HUES64 (cell line): Measurements from ENCODE around the gene ST3GAL4.

Source experiments
- H3K27ac ChIP-seq: 2 replicates; pipeline ENCODE4 v1.7.0; 2013; ENCODE audit warnings: low read depth, low read length, inconsistent platforms
- H3K27me3 ChIP-seq: 2 replicates; pipeline ENCODE4 v1.6.1; 2013; ENCODE audit warnings: mild to moderate bottlenecking, low read length; ENCODE audit not compliant: insufficient read depth
- H3K36me3 ChIP-seq: 2 replicates; pipeline ENCODE4 v1.6.1; 2013; ENCODE audit warnings: mild to moderate bottlenecking, low read length; ENCODE audit not compliant: insufficient read depth
- H3K4me1 ChIP-seq: 2 replicates; pipeline ENCODE4 v1.6.1; 2013; ENCODE audit warnings: mild to moderate bottlenecking, low read length, moderate library complexity; ENCODE audit not compliant: insufficient read depth
- H3K4me3 ChIP-seq: 2 replicates; pipeline ENCODE4 v1.5.1; 2013; ENCODE audit warnings: mild to moderate bottlenecking, low read length, moderate library complexity
- H3K9ac ChIP-seq: 2 replicates; pipeline ENCODE4 v1.6.1; 2013; ENCODE audit warnings: mild to moderate bottlenecking, low read depth, low read length
- H3K9me3 ChIP-seq: 2 replicates; pipeline ENCODE4 v1.6.1; 2013; ENCODE audit warnings: low read depth, low read length; ENCODE audit not compliant: insufficient read depth
- WGBS: fragments of 150-250, 120-280 bp; methylation state at CpG from one replicate; pipeline ENCODE4 v1.1.7; 2013; ENCODE audit warnings: missing lambda C conversion rate; 5-methylcytosine and 5-hydroxymethylcytosine counted together

ST3GAL4 gene

DNA sequence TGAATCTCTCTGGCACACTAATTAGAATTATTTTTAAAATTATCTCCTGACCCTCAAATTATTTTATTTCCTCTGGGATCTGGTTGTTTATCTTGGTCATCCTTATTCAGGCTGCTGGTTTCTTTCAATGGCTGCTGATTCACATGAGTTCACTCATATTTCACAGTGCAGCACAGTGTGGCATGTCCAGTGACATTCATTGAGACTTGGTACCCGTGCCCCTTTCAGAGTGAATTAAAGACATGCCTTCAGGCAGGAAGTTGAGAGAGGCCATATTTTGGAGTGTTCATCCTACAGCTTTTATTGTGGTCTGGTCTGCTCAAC is 38.1 kb upstream of the ST3GAL4 start:
- Histone ChIP-seq H3K9me3 (no peaks in the 10 kb centered on the region), H3K27ac (no peak overlapping the region), H3K4me1 (no peaks in the 10 kb centered on the region), H3K9ac (no peak overlapping the region), H3K27me3 (no peaks in the 10 kb centered on the region), H3K4me3 (no peak overlapping the region), H3K36me3 (peaks cover 13% of the 10 kb centered on the region)
- WGBS: 97% methylated on average over 1 of the region's 1 CpG

DNA sequence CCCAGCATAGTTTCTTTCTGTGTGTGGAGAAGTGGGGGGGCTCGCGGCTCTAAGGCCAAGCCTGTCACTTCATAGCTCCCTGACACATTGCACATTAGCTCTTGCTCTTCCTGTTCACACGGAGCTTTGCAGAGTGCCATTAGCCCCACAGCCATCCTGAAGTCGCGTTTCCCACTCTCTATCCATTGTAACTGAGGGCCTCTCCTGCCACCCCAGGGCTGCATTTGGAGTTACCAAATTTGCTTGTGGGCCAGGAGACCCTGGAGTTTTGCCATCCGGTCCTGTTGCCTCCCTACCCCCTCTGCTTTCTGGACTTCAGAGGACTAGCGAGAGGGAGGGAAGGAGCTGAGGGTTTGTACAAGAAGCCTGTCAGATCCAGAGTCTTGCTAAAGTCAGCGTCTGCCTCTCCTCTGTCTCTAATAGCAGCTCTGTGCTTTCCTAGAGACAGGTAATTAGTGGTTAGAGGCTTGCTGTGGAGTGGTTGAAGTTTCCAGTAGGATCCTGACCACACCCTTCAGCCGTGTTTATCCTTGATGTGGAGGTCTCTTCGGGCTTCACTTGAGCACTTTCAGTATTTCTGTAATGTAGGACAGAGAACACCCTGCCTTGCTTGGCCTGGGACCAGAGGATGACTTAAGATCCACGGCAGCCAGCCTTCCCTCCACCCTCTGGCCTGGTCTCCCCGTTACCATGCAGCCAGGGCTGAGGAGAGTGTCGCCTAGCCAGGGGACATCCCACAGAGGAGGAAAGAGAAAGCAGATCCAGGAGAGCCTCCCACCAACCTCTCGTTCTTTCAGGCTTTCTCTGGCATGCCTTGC is 37.5 kb upstream of the ST3GAL4 start:
- Histone ChIP-seq H3K9me3 (no peaks in the 10 kb centered on the region), H3K27ac (no peak overlapping the region), H3K9ac (no peak overlapping the region), H3K27me3 (no peaks in the 10 kb centered on the region), H3K4me1 (no peaks in the 10 kb centered on the region), H3K36me3 (peaks cover 11% of the 10 kb centered on the region), H3K4me3 (no peak overlapping the region)
- 94% methylated on average over 14 of the region's 14 CpGs for WGBS

DNA sequence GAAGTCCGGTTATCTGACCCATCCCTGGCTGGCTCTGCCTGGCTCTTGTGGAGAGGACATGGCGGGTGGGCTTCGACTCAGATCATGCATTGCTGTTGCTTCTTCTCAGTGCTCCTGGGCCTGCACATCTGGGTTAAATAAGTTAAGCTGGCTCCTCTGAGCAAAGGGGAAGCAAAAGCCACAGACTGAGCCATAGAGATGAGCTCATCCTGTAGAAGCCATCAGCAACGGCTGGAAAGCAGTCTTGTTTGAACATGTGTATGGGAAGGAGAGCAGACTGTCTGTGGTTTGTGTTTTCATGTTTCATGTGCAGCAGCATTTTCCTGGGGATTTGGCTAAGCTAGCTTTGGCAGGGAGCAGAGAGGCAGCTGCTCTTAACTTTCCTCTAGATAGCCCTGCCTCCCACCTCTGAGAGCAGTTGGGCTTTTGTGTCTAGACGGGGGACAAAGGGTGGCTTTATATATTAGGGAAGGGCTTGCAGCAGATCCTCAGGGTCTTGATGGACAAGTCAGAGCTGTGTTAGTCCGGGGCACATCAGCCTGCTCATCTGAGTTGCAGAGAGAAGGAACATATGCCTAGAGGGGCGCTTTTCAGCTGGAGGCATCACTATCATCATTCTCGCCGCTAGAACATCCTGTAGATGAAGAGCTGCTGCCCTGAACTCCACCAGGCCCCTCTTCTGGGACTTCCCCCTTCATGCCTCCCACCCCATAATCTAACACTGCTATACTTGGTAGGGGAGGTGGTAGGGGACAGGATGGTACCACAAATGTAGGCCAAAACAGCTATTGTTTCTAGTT is 36.7 kb upstream of the ST3GAL4 start:
- H3K4me1 ChIP-seq: no peaks in the 10 kb centered on the region
- H3K27ac ChIP-seq: no peak overlapping the region
- H3K27me3 ChIP-seq: no peaks in the 10 kb centered on the region
- H3K4me3 ChIP-seq: no peak overlapping the region
- no peaks in the 10 kb centered on the region for H3K9me3 ChIP-seq
- H3K36me3 ChIP-seq: peaks cover 11% of the 10 kb centered on the region
- 90% methylated on average over 9 of the region's 9 CpGs for WGBS
- no peak overlapping the region for H3K9ac ChIP-seq

DNA sequence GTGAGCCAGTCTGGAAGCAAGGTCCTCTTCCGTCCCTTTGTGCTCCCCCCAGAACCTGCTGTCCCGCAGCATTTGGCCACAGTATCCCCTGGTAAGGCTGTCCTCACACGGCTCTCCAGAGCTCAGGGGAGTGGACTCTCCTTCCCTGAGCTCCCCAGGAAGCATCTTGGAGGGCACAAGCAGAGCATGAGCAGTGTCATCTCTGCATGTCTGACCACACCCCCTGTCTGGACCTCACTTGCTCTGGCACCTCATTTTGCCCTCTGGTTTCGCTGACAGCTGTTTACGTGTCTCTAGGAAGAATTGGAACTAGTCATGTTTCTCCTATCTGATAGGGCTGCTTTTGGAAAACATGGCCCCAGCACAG is 36.1 kb upstream of the ST3GAL4 start:
- Histone ChIP-seq H3K4me3 (no peak overlapping the region), H3K27ac (no peak overlapping the region), H3K4me1 (no peaks in the 10 kb centered on the region), H3K36me3 (peaks cover 5% of the 10 kb centered on the region; the same call in 1 of the 2 replicates), H3K9me3 (no peaks in the 10 kb centered on the region), H3K27me3 (no peaks in the 10 kb centered on the region), H3K9ac (no peak overlapping the region)
- 93% methylated on average over 5 of the region's 5 CpGs for WGBS

DNA sequence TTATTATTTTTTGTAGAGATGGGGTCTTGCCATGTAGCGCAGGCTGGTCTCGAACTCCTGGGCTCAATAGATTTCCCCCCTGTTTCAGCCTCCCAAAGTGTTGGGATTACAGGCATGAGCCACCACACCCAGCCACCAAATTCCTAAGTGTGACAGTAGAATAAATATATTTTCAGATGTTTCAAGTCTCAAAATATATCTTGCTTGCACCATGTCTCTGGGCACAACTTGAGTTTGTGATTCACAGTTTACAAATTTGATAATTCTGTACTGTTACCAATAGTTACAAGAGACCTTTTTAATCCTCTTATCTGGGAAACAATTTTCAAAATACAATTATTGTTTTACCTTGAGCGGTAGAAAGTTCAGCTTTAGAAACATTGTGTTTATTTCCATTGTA is 32.5 kb upstream of the ST3GAL4 start:
- 100% methylated on average over 2 of the region's 3 CpGs for WGBS
- Histone ChIP-seq H3K4me3 (no peak overlapping the region), H3K27me3 (no peaks in the 10 kb centered on the region), H3K4me1 (no peaks in the 10 kb centered on the region), H3K27ac (no peak overlapping the region), H3K9ac (no peak overlapping the region), H3K9me3 (no peaks in the 10 kb centered on the region), H3K36me3 (no peaks in the 10 kb centered on the region)

DNA sequence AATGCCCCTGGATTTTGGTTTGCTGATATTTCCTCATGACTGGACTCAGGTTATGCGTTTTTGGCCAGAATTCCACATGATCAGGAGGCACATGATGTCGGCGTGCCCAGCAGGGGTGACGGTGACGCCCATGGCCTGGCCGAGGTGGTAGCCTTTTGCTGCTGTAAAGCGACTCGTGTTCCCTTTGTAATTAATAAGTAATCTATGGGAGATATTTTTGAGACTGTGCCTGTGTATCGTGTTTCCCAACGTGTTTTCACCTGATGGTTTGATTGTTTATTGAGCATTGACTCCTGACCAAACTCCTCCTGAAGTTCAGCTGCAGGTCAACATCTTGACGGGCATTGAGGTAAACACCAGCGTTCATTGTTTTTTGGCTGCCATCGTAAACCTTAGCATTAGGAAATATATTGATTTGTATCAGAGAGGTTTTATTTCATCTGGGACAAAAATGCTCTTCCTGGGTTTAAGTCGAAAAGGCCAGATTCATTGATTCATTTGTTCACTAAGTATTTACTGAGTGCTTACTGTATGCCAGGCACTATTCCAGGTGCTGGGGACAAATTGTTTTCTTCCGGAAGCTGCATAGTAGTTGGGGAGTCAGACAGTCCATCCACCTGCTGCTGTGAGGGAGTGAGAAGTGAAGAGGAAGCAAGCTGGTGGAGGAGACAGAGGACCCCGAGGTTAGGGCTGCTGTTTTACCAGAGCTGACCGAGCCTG is 28.0 kb upstream of the ST3GAL4 start:
- no peaks in the 10 kb centered on the region for H3K9me3 ChIP-seq
- WGBS: 94% methylated on average over 17 of the region's 17 CpGs
- H3K36me3 ChIP-seq: peaks cover 14% of the 10 kb centered on the region
- H3K27me3 ChIP-seq: no peaks in the 10 kb centered on the region
- H3K4me3 ChIP-seq: no peak overlapping the region
- H3K9ac ChIP-seq: no peak overlapping the region
- no peaks in the 10 kb centered on the region for H3K4me1 ChIP-seq
- H3K27ac ChIP-seq: no peak overlapping the region

DNA sequence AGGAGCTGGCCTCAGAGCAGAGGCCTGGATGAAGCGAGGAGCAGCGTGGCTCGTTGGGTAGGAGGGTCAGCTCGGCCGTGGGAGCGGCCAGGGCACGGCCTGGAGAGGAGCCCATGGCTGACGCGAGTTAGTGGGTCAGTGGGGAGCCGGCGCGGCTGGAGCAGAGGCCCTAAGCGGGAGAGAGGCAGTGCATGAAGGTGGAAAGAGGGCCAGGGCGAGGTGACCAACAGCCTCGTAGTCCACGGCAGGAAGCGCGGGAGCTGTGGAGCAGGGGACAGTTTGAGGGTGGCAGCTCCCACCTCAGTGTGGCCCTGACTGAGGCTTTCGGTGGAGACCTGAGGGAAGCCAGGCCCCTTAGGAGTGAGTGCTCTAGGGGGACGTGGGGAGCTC is 27.5 kb upstream of the ST3GAL4 start:
- Histone ChIP-seq H3K36me3 (peaks cover 15% of the 10 kb centered on the region), H3K4me3 (no peak overlapping the region), H3K9ac (no peak overlapping the region), H3K9me3 (no peaks in the 10 kb centered on the region), H3K27me3 (no peaks in the 10 kb centered on the region), H3K27ac (no peak overlapping the region), H3K4me1 (no peaks in the 10 kb centered on the region)
- WGBS: 94% methylated on average over 20 of the region's 20 CpGs

DNA sequence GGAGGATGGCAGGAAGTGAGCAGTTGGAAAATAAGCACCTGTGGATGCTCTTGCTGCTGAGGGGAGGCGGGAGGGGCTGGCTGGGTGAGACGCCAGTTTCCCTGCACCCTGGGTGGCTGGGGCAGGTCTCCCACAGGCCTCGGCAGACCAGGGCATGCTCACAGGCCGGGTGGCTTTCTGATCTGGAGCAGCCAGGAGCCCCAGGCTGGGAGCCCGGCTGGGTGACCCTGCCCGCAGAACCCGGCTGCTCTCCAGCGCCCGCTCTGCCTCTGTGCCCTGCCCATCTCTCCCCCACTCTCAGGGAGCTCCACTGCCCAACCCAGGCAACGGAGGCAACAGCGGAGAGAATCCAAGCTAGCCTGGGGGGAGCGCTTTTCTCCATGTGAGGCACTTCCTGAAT is 27.0 kb upstream of the ST3GAL4 start:
- H3K9me3 ChIP-seq: no peaks in the 10 kb centered on the region
- no peaks in the 10 kb centered on the region for H3K4me1 ChIP-seq
- no peak overlapping the region for H3K27ac ChIP-seq
- H3K4me3 ChIP-seq: no peak overlapping the region
- H3K36me3 ChIP-seq: peaks cover 18% of the 10 kb centered on the region
- H3K9ac ChIP-seq: no peak overlapping the region
- 93% methylated on average over 12 of the region's 12 CpGs for WGBS
- no peaks in the 10 kb centered on the region for H3K27me3 ChIP-seq

DNA sequence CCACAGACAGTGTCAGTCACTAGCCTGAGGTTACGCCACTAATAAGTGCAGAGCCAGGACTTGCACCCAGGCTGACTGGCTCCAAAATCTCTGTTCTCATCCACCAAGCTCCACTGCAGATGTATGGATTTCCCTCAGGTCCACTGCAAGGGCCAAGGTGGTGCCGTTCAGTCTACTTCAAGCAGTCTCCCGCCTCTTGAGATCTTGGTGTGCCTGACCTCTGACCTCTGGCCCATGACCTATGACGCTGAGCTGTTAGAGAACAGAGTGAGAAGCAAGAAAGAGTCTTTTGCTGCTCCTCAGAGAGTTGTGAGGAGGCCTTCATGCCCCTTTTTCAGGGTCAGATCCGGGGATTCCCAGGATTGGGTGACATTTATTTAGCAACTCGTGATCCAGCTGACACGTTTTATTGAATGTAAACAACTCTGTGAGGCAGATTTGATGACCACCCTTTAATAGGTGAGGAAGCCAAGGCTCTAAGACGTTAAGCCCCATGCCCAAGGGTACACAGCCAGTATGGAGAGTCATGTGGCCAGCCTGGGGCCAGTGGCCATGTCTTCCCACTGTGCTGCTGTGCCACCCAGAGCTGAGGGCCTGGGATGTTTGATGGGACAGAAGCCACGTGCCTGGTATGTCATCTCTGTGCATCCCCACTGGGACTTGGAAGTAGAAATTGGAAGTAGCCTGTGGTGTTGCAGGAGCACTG is 26.4 kb upstream of the ST3GAL4 start:
- no peak overlapping the region for H3K27ac ChIP-seq
- 89% methylated on average over 9 of the region's 9 CpGs for WGBS
- H3K4me1 ChIP-seq: no peaks in the 10 kb centered on the region
- H3K9ac ChIP-seq: no peak overlapping the region
- no peak overlapping the region for H3K4me3 ChIP-seq
- H3K36me3 ChIP-seq: peaks cover 18% of the 10 kb centered on the region
- no peaks in the 10 kb centered on the region for H3K27me3 ChIP-seq
- no peaks in the 10 kb centered on the region for H3K9me3 ChIP-seq

DNA sequence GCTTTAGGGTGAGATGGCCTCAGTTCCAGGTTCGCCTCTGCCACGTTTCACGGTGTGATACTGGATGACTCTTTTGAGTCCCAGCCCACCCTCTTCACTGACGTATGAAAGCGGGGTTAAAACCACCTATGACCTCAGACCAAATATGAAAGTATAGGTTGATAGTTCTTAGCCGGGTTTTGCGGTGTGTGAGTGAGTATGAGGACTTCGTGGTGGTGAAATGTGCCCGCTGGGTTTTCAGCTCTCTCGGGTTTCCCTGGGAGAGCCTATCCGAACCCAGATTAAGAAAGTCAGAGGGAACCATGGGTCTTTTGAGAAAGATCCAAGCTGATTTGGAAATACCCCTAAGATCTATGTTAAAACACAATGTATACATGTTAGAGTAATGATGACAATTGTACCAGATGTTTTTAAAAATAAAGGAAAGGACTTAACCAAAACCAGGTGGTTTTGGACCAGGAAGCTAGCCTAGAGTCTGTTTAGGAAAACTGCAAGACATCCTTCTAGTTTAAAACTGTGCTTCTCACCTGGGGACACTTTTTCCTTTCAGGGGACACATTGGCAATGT is 25.8 kb upstream of the ST3GAL4 start:
- Histone ChIP-seq H3K27ac (no peak overlapping the region), H3K4me3 (no peak overlapping the region), H3K27me3 (no peaks in the 10 kb centered on the region), H3K36me3 (peaks cover 18% of the 10 kb centered on the region), H3K9me3 (no peaks in the 10 kb centered on the region), H3K4me1 (no peaks in the 10 kb centered on the region), H3K9ac (no peak overlapping the region)
- WGBS: 90% methylated on average over 11 of the region's 11 CpGs
